Activated T-helper 1 cell treated with Interleukin-2 at 50 U/mL for 16 hours (primary cell): ENCODE data around the gene DLGAP1.

Experiments
- DNase-seq: peaks from one replicate; pipeline ENCODE4 v3.0.0-alpha.2; 2020; ENCODE audit warnings: low read depth

The DLGAP1 gene

DNA sequence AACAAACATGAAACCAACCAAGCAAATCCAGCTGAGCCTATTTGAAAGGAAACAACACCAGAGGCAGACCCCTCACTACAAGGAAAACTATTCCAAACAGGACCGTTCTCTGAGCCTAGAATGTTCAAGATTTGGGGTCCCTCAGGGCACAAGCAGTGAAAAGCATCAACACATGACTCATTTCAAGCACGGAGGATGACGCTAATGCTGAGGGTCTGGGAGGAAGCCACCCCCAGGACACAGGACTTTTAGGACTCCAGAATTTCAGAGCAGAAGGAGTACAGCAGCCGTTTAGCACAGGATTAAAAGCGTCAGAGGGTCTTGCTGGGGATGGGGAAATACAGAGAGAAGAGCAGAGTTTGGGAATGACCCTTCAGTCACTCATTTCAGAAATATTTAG is 168.9 kb downstream of the DLGAP1 start:
- no peak for DNase-seq

DNA sequence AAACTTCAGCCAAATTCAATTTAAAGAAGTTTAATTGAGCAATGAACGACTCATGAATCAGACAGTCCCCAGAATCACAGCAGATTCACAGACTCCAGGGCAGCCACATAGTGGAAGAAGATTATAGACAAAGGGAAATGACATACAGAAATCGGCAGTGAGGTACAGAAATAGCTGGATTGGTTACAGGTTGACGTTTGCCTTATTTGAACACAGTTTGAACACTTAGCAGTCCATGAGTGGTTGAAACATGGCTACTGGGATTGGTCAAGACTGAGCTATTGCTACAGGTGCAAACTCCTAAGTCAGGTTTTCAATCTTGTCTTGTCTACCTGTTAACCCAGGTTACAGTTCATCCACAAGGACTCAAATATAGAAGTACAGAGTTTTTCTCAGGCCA is 169.6 kb downstream of the DLGAP1 start:
- DNase-seq, result no peak

DNA sequence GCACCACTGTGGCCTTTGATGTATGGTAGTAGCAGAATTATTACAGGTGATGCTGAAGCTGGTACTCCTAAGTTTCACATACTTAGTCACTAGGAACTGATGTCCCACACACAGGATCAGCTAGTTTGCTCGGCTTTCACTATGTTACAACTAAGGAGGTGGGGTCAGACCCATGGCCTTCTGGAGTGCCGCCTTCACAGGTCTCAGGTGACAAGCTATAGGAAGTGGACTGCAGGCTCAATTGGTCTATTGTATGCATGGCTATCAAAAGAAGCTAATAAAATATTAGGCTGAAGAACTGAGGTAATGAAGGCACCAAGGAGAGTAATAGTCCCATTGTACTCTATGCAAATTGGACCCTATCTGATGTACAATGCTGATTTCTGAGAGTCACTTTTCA is 170.6 kb downstream of the DLGAP1 start:
- no peak for DNase-seq

DNA sequence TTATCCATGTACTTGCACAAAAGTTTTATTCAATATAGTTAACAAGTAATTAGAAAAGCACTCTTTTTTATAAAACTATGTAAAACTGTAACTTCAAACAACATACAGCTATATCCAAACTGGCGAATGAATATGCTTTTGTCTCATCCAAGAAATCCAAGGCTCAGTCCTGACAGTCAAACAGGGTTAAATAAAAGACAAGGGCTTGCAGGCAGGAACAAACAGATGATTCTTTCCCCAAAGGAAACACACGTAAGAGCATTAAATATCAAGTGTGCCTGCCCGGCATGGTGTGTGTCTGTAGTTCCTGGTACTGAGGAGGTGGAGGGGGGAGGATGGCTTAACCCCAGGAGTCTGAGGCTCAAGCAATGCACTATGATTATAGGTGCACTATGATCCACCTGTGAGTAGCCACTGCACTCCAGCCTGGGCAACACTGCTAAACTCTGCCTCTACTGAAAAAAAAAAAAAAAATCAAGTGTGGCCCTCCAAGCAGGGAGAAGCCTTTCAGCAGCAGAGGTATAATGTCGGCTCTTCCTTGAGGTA is 171.3 kb downstream of the DLGAP1 start:
- no peak for DNase-seq

DNA sequence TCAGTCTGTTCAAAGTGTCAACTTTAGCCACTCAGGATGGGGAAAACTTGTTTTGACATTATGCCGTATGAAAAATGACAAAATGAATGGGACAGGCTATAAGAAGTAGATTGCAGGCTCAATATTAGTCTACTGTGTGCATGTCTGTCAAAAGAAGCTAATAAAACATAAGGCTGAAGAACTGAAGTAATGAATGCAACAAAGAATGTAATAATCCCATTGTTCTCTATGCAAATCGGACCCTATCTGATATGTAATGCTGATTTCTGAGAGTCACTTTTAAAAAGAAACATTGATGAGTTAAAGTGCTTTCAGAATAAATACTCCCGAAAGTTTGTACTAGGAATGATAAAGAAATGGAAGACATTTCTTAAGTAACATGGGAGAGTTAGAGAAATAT is 172.2 kb downstream of the DLGAP1 start:
- no peak for DNase-seq

DNA sequence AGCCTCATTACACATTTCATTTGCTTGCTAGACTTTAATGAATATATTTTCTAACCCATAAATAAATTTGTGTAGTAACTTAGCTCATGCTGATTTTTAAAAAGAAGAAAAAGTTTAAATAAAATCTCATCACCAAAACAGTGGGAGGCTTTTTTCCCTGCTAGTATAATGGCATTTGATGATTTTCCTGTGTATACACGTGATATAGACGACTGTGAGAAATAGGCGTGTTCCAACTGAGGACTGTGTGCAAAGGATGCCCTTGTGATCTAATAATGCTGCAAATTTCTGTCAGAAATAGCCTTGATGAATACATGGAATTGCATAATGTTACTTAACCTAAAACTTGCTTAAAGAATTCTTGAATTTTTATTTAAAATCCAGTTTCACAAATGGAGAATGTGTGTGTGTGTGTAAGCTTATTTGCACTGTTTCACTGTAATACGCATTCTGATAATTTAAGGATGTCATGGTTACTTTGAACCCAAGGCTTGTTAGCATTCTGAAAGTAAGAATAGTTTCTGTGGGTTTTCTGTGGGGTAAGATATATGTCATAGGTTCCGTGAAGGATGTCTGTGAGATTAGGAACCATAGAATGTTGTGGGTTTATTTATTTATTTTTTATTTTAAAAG is 178.0 kb downstream of the DLGAP1 start:
- no peak for DNase-seq

DNA sequence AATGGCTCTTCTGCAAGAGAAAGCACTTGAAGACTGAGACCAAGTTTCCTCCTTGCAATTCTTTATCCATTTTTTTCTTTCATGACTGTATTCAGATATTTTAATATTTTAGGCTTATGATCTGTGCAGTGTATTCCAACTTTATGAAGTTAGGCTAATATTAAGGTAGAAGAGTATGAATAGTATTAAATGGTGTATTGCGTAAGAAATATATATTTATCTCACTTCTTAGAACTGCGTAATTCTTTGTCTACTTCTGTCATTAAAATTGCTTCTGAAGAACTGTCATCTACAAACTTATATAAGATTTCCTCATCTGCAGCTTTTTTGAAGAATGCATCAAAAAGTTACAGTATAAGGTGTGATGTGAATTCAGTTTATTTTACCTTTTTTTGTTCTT is 183.2 kb downstream of the DLGAP1 start:
- DNase-seq, result no peak

DNA sequence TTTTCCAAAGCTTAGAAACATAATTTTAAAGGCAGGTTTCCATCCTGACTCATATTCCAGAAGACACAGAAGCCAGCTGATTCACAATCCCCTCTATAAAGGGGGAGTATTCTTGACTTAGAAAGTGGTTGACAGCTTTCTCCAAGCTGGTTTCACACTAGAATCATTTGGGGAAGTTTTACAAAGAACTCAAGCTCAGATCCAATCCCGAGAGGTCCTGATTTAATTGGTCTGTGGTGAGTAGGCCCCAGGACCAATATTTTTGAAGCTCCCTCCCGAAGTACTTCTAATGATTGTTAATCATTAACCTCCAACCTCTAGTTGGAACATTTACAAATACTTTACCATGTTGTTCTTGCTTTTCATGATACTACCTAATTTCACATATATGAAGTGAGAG is 184.1 kb downstream of the DLGAP1 start:
- DNase-seq, result no peak

DNA sequence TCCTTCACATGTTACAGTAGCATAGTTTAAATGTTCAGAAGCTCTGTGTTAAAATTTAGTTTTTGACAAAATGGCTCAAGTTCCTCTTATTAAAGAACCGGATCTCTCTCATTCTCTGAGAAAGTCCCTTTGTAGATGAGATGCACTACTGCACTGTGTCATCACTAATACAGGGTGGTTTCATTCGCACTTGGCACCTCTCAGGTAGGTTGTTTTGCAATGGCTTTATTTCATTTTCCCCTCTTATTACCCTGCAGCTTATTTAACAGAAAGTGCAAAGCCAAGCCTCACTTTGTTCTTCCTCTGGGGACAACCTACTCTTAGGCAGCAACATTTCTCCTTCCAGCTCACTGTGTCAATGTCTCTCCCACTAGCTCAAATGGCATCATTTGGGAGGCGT is 185.1 kb downstream of the DLGAP1 start:
- DNase-seq, result no peak

DNA sequence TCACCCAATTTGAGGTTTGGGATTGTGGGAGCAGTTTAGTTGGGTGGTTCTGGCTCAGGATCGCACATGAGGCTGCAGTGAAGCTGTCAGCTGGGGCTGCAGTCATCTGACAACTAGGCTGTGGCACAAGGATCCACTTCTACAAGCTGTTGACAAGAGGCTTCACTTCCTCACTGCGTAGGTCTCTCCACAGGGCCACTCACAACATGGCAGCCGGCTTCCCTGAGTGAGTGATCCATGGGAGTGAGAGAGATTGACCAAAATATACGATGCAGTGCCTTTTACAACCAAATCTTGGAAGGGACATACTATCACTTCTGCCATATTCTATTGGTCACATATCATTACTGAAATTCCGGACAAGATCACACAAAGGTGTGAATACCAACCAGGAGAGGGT is 187.5 kb downstream of the DLGAP1 start:
- DNase-seq, result no peak

DNA sequence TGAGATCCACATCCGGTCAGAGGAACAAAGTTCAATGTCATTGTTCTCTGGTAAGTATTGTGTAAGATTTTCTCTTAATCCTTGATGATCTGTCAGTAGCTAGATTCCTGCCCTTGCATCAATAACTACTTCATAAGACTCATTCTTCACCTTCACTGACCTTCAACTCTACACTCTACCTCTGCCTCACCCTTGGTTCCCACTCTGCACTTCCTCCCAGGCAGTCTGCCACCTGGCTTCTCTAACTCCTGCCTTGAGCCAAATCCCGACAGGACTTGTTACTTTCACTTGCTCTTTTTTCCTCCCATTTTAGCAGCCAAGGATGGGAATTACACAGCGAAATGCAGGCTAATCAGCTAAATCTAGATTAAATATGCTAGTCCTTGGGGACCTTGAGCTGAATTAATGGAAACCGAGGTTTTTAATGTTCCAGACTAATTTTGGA is 190.7 kb downstream of the DLGAP1 start:
- DNase-seq, result no peak

DNA sequence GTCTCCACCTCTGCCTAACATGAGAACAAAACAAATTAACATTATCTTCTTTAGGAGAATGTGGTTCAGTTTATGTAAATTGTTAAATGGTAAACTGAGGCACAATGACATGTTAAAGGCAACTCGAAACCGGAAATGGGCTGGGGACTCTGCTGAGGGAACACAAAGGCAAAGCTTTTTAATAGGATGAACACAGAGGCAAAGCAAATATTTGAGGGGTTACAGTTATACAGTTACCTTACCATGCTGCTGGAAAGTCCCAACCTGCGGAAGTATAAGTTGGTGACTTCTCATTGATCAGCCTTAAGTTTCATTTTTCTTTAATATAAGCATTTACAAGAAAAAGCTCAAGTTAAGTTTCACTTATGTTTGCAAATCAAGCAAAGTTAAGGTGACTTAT is 195.0 kb downstream of the DLGAP1 start:
- no peak for DNase-seq

DNA sequence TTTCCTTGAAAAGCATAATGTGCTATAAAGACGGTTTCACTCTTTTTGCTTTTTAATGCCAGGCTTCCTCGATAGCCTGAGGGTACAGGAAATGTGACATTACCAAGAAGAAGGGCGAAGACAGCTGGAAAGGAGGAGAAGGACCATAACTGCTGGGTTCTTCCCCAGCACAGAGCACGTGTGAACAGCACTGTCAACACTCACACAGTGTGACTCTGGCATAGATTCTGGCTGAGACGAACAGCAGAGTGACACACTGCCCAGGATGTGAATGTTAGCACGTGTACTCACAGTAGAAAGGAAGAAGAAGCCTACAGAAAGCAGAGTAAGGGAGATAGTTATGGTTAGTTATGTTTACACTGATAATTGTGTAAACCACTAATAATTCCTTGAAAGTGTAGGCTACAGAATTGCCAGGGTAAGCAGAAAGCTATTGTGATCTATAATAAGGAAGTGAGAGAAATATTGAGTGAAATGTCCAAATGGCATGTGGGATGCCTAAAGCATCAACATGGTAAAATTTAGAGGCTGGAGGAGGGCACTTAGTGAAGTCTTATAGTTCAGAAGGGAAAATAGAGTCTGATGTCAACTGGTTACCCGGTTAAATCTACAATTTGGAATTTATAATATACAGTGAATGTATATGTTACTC is 198.2 kb downstream of the DLGAP1 start:
- no peak for DNase-seq

DNA sequence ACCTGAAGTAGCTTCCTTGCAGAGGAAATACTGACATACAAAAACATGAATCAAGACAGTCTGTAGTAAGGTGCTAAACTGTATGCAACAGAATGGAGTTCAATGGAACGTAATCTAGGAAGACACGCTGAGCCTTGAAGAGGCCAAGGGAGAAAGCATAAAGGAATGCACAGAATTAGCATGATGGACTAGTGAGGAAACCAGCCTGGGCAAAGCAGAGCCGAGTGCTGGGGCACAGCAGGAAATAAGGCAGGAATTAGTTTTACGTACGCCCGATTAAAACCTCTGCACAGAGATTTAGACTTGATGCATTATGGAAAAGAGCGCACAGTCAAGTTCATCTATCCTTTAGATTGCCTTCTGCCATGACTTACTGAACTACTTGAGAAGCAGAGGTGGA is 200.3 kb downstream of the DLGAP1 start:
- DNase-seq, result no peak

DNA sequence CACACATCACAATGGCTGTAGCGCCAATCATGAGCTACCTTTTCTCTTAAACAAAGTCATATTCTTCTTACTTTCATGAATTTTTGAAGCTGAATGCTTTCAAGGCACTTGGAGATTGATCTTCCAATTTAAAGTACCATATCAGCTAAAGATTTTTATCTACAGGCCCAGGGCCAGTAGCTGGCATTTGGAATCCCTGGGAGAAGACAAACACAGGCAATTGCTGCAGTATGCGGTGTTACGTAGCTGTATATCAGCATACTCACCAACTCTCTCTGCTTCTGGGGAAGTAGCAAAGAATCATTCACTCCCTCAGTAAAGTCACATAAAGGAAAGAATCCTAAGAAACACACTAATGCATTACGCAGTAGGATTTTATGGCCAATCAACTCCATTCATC is 202.3 kb downstream of the DLGAP1 start:
- DNase-seq, result no peak

DNA sequence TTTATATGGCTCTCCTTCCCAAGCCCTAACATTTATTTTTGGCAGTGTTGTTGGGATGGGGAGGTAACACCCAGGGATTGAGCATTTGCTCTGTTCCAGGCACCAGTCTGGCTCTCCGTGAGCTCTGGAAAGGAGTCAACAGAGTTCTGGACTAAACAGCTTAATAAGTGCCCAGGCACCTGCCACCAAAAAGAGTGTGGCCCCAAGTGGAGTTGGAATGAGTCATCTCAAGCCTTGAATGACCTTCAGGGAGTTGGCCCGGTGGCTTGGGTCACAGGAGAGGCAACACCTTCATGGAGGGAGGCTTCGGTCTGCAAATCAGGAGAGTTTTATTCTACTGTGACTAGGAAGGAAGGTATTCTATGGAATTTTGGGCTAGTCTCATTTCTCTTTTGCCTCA is 203.2 kb downstream of the DLGAP1 start:
- no peak for DNase-seq

DNA sequence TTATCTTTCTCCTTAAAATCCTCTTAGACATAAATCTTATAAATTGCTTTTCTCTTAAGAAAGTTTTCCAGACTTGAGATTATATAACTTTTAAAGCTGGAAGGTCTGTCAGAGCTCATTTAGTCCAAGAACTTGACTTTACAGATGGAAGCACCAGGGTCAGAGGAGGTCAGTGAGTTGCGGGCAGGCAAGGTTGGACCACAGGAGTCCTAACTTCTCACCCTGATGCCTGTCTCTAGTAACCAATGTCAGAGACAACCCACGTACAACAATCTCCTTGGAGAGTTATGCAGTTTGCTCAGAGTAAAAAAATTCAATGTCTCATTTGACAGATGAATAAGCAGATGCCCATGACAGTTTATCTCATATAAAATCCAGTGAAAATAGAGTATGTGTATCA is 203.9 kb downstream of the DLGAP1 start:
- DNase-seq, result no peak

DNA sequence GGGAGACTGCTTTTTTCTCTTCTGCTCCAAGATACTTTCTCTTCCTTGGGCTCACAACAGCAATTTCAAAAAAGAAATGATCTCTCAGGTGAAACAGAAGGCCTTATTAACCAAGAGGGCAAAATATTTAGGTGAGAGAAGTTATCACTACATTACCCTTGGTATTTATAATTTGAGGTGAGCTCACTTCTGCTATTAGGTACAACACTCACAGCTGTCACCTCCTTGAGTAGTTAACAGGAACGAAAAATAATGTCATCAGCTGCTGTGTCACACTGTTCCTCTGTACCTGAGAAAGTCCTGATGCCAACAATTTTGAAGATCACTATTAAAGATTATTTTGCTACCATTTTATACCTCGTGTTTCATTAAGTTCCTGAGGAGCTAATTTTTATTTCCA is 205.0 kb downstream of the DLGAP1 start:
- DNase-seq, result no peak

DNA sequence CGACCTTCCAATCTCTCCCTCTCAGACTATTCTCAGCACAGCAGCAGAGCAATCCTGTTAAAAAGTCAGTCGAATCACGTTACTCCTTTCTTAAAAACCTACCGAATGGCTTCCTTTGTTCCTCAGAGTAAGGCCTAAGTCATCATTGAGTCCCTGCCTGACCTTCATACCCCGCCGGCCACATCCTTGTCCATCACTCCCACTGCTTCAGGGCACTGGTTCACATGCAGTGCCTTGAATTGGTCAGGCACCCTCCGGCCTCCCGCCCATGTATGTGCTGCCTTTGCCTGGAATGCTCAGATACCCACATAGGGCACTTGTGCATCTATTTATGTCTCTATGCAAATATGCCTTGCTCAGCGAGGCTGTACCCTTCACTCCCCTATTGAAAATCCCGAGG is 206.4 kb downstream of the DLGAP1 start:
- DNase-seq, result no peak

DNA sequence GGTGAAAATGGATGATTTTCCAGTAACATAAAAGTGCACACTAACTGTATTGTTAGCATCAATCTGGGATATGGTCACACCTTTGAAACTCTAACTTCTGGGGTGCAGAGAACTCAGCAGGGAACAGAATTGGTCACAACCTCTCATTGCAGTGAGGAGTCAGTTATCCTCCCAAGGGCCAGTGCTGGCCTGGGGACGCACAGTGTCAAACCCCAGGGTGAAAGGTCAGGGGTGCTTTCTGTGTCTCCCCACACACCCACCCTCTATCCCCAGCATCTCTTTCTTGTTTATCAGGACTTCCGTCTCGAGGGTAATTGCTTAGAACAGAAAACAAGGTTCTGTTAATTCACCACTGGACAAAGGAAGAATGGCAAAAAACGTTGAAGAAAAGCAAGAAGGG is 208.7 kb downstream of the DLGAP1 start:
- no peak for DNase-seq

DNA sequence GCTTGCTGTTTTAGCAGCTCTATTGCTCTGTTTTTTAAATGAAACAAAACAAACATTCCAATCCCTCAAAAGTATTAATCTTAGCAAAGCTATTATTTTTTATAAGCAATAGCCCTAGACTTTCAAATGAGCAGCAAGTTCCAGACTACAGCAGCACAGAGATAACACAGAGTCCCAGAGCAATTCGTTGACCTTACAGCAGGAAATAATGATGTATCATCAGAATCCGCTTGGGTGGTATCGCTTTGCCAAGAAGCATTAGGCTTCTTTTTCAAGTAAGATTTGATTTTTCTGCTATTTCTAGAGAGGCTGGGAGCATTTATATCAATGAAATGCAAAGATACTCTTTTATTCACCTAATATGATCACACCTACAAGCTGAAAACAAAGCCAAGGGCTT is 209.7 kb downstream of the DLGAP1 start:
- DNase-seq, result no peak

DNA sequence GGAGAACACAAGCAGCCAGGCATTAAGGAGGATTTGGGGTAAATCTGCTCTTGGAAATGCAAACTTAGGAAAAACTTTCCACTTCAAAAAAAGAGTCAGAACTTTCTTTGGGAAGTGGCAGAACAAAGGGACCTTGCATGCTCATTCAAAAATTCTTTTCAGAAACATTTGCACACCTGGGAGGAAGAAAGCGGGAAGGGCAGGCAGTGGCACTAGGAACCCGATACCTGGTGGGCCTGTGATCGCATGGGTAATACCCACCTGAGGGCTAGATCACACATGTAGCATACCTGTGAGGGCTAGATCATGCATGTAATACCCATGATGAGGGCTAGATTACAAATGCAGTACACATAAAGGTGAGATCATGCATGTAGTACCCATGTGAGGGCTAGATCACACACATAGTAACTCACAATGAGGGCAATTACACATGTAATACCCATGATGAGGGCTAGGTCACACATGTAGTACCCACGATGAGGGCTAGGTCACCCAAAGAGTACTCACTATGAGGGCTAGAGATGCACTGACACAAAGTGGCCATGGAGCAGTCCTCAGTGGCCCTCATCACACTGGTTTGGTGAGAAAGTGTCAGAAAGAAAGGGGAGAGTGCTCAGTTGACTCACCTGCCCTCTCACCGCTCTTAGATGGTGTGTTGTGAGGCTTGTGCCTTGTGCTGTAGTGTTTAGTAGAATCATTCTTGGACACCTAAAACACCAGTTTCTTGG is 212.5 kb downstream of the DLGAP1 start:
- DNase-seq, result no peak

DNA sequence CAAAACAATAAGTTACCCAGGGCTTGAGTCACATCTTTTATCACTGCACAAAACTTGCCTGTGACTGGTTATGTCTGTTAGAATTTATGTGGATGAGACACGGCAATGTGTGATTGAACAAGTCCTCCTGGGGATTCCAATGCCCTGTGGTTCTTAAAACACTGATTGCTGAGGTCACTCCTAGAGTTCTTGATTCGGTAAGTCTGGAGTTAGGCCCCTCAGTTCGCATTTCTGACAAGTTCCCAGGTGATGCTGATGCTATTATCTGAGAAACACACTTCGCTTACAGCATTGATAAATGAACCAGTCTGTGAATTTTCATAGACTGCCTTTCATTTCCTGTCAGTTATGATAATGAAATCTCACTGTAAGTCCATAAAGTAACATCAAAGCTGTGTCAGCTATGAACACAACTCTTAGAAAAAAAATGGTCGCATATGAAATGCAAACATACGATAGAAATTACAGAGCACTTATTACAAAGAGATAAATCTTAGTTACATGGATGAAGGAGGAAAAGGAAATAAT is 214.0 kb downstream of the DLGAP1 start:
- DNase-seq, result no peak
